Activated CD4-positive, alpha-beta T cell treated with anti-CD3 and anti-CD28 coated beads for 24 hours (primary cell): Measurements from ENCODE around the gene UNC45B.
"Not testable (repeated sequence)": the region's sequence is repeated elsewhere in the genome, so short reads cannot be mapped to it uniquely, and the experiment has no call there.

ENCODE experiments used
- DNase-seq, 2 donors: peaks; one replicate each; pipeline ENCODE4 v3.0.0-alpha.2; 2020; ENCODE audit warnings: low read depth in 2 of 2

The UNC45B gene

DNA sequence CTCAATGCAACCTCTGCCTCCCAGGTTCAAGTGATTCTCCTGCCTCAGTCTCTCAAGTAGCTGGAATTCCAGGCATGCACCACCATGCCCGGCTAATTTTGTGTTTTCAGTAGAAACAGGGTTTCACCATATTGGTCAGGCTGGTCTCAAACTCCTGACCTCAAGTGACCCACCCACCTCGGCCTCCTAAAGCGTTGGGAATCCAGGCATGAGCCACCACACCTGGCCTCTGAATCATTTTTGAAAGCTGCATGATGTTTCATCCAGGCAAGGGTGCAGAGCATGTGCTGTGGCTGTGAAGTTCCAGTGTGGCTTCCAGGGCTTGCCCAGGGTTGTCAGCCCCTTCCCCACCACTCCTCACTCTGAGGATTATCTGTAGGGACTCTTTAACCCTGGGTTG, 24.7 kb downstream of the UNC45B start:
- DNase-seq, result not testable (repeated sequence)

DNA sequence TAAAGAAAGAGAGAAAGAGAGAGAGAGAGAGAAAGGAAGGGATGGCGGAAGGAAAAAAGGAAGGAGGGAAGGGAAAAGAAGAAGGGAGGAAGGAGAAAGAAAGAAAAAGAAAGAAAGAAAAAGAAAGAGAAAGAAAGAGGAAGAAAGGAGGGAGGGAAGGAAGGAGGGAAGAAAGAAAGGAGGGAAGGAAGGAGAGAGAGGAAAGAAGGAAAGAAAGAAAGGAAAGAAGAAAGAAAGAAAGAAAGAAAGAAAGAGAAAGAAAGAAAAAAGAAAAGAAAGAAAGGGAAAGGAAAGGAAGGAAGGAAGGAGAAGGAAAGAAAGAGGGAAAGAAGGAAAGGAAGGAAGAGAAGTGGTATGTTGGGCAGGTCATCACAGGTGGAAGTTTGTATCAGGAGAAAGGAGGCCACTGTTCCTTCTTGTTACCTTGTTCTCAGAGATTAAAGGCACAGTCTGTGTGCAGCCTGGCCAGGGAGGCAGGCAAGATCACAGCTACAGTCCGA, 27.3 kb downstream of the UNC45B start:
- no peak for DNase-seq

DNA sequence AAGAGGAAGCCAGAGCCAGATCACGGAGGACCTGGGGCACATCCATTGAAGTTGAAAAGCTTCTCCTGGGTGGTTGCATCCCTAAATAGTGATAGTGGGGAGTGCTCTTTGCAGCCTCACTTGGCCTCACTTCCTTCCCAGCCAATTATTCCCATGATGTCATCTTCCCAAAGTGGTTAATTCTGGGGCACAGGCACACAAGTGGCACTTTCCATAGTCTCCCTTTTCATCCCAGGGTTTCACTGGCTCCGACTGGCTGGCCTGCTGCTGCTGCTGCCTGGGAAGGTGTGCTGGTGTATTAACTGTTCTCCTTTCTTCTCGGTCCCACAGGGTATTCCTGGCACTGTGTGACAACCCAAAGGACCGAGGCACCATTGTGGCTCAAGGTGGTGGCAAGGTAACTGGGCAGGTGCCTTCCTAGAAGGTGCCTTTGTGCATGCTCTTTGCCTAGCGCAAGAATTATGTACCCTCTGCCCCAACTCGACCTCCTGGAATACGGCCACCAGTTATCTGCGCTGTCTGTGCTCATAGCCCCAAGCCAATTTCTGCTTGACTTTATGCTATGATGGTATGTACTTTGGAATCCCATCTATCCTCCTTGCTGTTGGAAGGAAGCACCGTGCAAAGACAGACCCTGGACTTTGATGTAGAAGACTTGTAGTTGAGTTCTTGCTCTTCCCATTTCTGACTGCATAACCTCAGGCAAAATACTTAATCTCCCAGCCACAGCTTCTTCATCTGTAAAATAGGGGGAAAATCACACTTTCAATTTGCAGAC, 28.2 kb downstream of the UNC45B start:
- DNase-seq, result no peak

GRCh38 chr17:35176897-35177296, 29.3 kb downstream of the UNC45B start:
- no peak for DNase-seq

- DNase-seq, result not testable (repeated sequence)
Measured at GRCh38 chr17:35179379-35179778, 31.8 kb downstream of the UNC45B start.

- DNase-seq, result no peak
Measured at GRCh38 chr17:35183332-35183731, 35.7 kb downstream of the UNC45B start.

GRCh38 chr17:35184274-35184673, 36.7 kb downstream of the UNC45B start:
- DNase-seq, result no peak

DNA sequence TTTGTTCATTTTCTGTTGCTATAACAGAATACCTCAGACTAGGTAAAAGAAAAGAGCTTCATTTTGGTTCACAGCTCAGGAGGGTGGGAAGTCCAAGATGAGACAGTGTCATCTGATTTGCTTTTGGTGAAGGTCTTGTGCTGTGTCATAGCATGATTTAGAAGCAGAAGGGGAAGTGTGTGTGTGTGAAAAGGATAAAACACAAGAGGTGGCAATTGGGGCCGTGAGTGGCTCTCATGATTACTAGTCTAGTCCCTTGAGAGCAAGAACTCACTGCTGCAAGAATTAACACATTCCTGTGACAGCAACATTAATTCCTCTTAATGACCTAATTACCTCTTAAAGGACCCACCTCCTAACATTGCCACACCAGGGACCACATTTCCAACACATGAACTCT, 38.2 kb downstream of the UNC45B start:
- DNase-seq, result no peak

DNA sequence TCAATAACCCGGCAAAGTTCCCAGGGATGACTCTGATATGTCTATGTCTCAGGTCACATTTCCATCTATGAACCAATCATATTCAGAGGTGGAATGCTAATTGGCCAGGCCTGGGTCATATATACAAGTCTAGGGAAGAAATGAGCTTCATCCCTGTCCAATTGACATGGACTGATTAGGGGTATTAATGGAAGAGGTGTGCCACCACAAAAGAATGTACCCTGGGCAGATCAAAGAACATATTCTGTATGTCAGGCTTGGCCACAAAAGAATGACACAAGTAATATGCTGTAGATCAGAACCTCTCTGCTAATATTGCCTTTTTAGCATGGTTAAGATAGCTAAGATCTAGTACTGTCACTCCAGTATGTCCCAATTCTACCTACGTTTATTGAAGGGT, 39.9 kb downstream of the UNC45B start:
- DNase-seq, result no peak

- DNase-seq, result no peak
Measured at GRCh38 chr17:35188111-35188510, 40.5 kb downstream of the UNC45B start.

- DNase-seq, result no peak
Measured at GRCh38 chr17:35189291-35189690, 41.7 kb downstream of the UNC45B start.

- DNase-seq, result no peak
Measured at GRCh38 chr17:35191001-35191695, 43.5 kb downstream of the UNC45B start.

- no peak for DNase-seq
Measured at GRCh38 chr17:35192708-35193107, 45.1 kb downstream of the UNC45B start.

DNA sequence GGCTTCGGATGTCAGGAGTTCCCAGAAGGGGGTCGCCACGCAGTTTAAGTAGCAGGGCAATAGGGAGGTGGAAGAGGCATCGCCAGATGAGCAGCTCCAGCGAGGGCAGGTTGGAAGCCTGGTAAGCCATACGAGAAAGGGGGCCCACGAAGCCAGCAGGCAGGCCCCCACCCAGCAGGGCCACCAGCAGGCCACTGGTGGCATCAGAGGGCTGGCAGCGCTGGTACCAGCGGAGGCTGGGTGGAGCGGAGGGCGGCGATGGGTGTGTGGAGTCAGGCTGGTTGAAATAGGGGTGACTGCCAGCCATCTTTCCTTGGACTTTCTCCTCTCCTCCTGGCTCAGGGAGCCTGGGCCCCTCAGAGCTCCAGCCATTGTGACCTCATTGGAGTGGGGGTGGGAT, 46.4 kb downstream of the UNC45B start, which contains the start of gene SLC35G3:
Gene SLC35G3 (minus strand): TSS at position 393 of the 400 bp plus-strand sequence. CDS start 86 bp downstream, at position 307.
- not testable (repeated sequence) for DNase-seq

DNA sequence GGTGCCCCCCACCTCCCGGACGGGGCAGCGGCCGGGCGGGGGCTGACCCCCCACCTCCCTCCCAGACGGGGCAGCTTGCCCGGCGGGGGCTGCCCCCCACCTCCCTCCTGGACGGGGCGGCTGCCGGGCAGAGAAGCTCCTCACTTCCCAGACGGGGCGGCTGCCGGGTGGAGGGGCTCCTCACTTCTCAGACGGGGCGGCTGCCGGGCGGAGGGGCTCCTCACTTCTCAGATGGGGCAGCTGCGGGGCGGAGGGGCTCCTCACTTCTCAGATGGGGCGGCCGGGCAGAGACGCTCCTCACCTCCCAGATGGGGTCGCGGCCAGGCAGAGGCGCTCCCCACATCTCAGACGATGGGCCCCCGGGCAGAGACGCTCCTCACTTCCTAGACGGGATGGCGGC, 47.4 kb downstream of the UNC45B start:
- not testable (repeated sequence) for DNase-seq

GRCh38 chr17:35202582-35202981, 55.0 kb downstream of the UNC45B start:
- not testable (repeated sequence) for DNase-seq

DNA sequence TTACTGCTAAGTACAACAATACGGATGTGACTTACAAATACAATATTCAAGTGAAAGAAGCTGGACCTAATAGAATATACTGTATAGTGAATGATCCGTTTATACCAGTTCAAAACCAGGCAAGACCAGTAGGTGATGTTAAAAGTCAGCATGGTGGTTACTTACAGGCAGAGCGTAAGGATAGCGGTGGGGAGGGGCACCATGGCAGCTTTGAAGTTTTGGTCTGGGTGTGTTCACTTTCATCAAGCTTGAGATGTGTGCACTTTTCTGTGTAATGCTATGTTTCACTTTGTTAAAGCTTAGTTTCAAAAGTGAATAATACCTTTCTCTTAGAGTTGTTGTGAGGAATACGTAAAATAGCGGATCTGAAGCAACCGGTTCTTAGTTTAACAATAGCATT, 63.1 kb downstream of the UNC45B start:
- DNase-seq, result no peak

DNA sequence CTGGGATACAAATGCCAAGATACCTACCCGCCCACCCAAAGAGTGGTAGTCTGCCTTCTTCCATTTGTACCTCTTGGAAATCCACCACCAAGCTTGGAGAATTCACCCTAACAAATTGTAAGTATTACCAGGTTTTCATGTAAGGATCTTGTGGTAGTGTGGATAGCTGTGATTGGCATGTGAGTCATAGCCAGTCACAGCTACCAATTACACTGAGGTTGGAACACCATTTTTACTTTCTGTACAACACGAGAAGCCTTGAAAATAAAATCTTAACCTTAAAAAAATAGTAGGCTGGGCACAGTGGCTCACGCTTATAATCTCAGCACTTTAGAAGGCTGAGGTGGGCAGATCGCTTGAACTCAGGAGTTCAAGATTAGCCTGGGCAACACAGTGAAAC, 65.1 kb downstream of the UNC45B start:
- DNase-seq, result no peak

DNA sequence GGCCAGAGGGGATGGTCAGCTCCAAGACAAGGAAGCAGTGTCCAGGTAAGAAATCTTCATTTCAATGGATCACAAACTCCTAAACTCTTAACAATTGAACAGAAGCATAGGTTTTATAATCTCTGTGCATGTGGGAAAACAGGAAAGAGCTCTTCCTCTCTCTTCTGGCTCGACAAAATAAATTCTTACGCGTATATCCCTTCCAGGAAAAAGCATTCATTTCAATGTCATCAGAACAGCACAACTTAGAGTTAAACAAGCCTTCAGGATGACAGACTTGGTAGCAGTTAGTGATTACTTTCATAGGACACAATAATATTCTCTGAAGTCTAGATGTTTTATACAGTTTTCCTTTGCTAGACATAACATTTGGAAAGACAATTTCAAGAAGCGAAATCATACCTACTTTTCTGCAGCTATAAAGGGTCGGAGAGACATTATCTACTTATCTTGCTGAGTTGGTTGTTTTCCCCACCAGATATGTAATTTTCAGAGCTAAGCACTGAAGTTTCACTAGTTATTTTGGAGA, 65.9 kb downstream of the UNC45B start:
- no peak for DNase-seq

DNA sequence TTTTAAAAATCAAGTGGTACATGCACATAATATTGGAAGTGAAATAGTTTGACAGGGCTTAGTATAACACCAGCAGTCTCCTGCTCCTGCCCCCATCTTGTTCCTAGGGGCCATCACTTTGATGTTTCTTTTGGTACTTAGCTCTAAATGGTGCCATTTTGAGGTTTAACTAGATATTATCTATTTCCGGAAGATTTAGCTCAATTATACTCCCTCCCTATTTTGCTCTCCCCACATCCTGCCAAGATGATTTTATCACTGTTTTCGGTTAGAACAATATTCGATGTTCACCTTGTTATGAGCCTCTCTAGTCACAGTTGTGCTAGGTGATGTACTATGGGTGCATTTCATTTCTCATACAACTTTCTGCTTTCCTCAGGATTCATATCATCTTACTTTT, 66.6 kb downstream of the UNC45B start:
- DNase-seq, result no peak

GRCh38 chr17:35214631-35215273, 67.1 kb downstream of the UNC45B start:
- no peak for DNase-seq

DNA sequence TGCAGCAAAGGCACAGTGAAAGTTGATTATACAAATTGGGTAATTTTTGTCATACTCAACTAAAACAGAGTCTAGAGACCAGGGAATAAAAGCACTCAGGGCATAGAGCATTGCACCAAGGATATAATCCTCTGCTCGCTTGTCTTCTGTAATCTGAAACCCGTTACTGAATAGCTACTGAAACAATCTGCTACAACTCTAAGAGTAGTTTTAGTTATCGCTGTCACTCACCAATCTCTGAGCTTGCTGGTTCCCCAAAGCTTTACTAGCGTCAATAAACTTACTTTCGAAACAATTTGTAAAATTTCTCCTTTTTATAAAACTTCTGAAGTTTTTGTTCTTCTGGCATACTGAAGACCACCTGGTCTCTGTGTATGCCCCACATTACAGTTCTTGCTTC, 69.5 kb downstream of the UNC45B start:
- DNase-seq, result no peak
